B cell (primary cell): ENCODE measurements around the gene CCL25. TPM values are rescaled to one million over a fixed set of nuclear protein-coding genes. Genes with fewer than 3 reads are reported as not detected.

Source experiments
- ATAC-seq: fragments of 200-7000 bp; cut with Tn5 transposase; one replicate; pipeline ENCODE4 v1.10.0; 2021; ENCODE audit warnings: low read depth, mild to moderate bottlenecking, moderate number of reproducible peaks, moderate library complexity
- CTCF ChIA-PET: fragments of 350-600 bp; sonication (Branson Sonifier 250); formaldehyde crosslinking; loops from one replicate; lab custom pipeline; 2021; ENCODE audit warnings: antibody characterized with exemption, inconsistent platforms; lab: Charles Lee
- POLR2A ChIA-PET: fragments of 350-600 bp; sonication (Branson Sonifier 250); formaldehyde crosslinking; loops from one replicate; lab custom pipeline; 2021; ENCODE audit warnings: antibody characterized with exemption; lab: Charles Lee
- DNase-seq: peaks from one replicate; pipeline ENCODE4 v3.0.0; 2013
- H2AFZ ChIP-seq: 2 replicates; pipeline ENCODE4 v1.6.1; 2012; ENCODE audit warnings: mild to moderate bottlenecking, low read depth, low read length; ENCODE audit not compliant: insufficient read depth, poor library complexity, severe bottlenecking
- H3K27ac ChIP-seq, 2 donors: 1 replicate in 1 of 2; 2 replicates in 1 of 2; pipeline ENCODE4 v1.5.1; 2012 to 2013; ENCODE audit warnings: low read length in 2 of 2, mild to moderate bottlenecking in 2 of 2, moderate library complexity in 1 of 2
- H3K27me3 ChIP-seq, 4 experiments: fragments of 200-600 bp in 1 of 4; sonication (generic) in 1 of 4; replicated peaks in 1 of 4; 1 replicate in 2 of 4; 2 replicates in 2 of 4; pipeline versions ENCODE4 v1.6.1 to v1.7.0; 2013 to 2016; ENCODE audit warnings: low read length in 3 of 4, mild to moderate bottlenecking in 2 of 4, mixed read lengths in 1 of 4, moderate library complexity in 1 of 4; ENCODE audit not compliant: insufficient read depth in 4 of 4, control insufficient read depth in 3 of 4; ENCODE audit errors: control extremely low read depth in 1 of 4
- H3K36me3 ChIP-seq, 2 experiments: replicated peaks in 1 of 2; 1 replicate in 1 of 2; 2 replicates in 1 of 2; pipeline versions ENCODE4 v1.6.1 to v1.7.1; 2013; ENCODE audit warnings: low read length in 1 of 2; ENCODE audit not compliant: insufficient read depth in 2 of 2, control insufficient read depth in 1 of 2; ENCODE audit errors: control extremely low read depth in 1 of 2, extremely low read depth in 1 of 2
- H3K4me1 ChIP-seq, 2 donors: fragments of 200-600 bp in 1 of 2; sonication (generic) in 1 of 2; 1 replicate in 1 of 2; 2 replicates in 1 of 2; pipeline versions ENCODE4 v1.5.1 to v1.6.1; 2013 to 2017; ENCODE audit warnings: low read length in 2 of 2; ENCODE audit not compliant: control insufficient read depth in 2 of 2, insufficient read depth in 2 of 2
- H3K4me2 ChIP-seq: replicated peaks from 2 replicates; pipeline ENCODE3; 2012; ENCODE audit warnings: mild to moderate bottlenecking, low read depth, low read length; ENCODE audit not compliant: poor library complexity, severe bottlenecking
- H3K4me3 ChIP-seq, 5 experiments: fragments of 200-600 bp in 1 of 5; sonication (generic) in 1 of 5; 1 replicate in 3 of 5; 2 replicates in 2 of 5; pipeline versions ENCODE4 v1.5.1 to v1.7.0; 2011 to 2016; ENCODE audit warnings: low read length in 4 of 5, mild to moderate bottlenecking in 4 of 5, low read depth in 2 of 5, control low read depth in 1 of 5, moderate library complexity in 1 of 5; ENCODE audit not compliant: insufficient read depth in 1 of 5; ENCODE audit errors: control extremely low read depth in 1 of 5, extremely low read depth in 1 of 5
- H3K79me2 ChIP-seq: fragments of 200-600 bp; sonication (generic); one replicate; pipeline ENCODE4 v1.6.0; 2016; ENCODE audit warnings: low read length; ENCODE audit not compliant: control insufficient read depth, insufficient read depth
- H3K9ac ChIP-seq: fragments of 200-600 bp; sonication (generic); 2 replicates; pipeline ENCODE4 v1.6.1; 2017; ENCODE audit warnings: mild to moderate bottlenecking, low read length, moderate library complexity
- H3K9me3 ChIP-seq, 3 donors: one replicate each; pipeline versions ENCODE4 v1.6.1 to v1.7.1; 2013; ENCODE audit warnings: low read length in 2 of 3; ENCODE audit not compliant: control insufficient read depth in 2 of 3, insufficient read depth in 1 of 3; ENCODE audit errors: control extremely low read depth in 1 of 3
- H4K20me1 ChIP-seq: 2 replicates; pipeline ENCODE4 v1.6.0; 2012; ENCODE audit warnings: mild to moderate bottlenecking, low read length; ENCODE audit not compliant: insufficient read depth, control insufficient read depth, poor library complexity, severe bottlenecking
- H3K27ac Mint-ChIP-seq: one replicate; pipeline ENCODE4 v1.8.0; 2021; ENCODE audit warnings: mixed read lengths
- H3K27me3 Mint-ChIP-seq: one replicate; pipeline ENCODE4 v1.8.0; 2021; ENCODE audit warnings: mixed read lengths
- H3K4me1 Mint-ChIP-seq: one replicate; pipeline ENCODE4 v1.8.0; 2021; ENCODE audit warnings: mixed read lengths
- H3K4me3 Mint-ChIP-seq: one replicate; pipeline ENCODE4 v1.8.0; 2021; ENCODE audit warnings: mixed read lengths
- H3K9me3 Mint-ChIP-seq: one replicate; pipeline ENCODE4 v1.8.0; 2022; ENCODE audit warnings: mixed read lengths; ENCODE audit not compliant: insufficient read depth
- CTCF ChIP-seq: fragments of 200-600 bp; IDR thresholded peaks from one replicate; pipeline ENCODE4 v1.8.0; 2022; ENCODE audit warnings: antibody characterized with exemption, mild to moderate bottlenecking
- EZH2 ChIP-seq: IDR thresholded peaks from 2 replicates; pipeline ENCODE4 v1.6.1; 2012; ENCODE audit warnings: borderline replicate concordance, low read depth, mild to moderate bottlenecking, moderate library complexity, low read length; ENCODE audit not compliant: insufficient read depth, poor library complexity, severe bottlenecking
- WGBS: methylation state at CpG from one replicate; pipeline ENCODE4 v1.1.5; 2013; ENCODE audit warnings: missing lambda C conversion rate; ENCODE audit not compliant: insufficient coverage; 5-methylcytosine and 5-hydroxymethylcytosine counted together
- intact Hi-C: fragments of 100-400 bp; cut with micrococcal nuclease; formaldehyde crosslinking; loops from one replicate; pipeline ENCODE4 v1.10.0; 2022
- polyA plus RNA-seq: library from polyadenylated mRNA; depleted of rRNA; stranded (reverse); fragments of >200 nt; gene quantifications from 2 replicates; pipeline ENCODE4 v1.2.3, GENCODE V29; 2012
- total RNA-seq, 2 donors: library from RNA; stranded (reverse); fragments of 120-200 nt in 1 of 2; gene quantifications; 1 replicate in 1 of 2; 2 replicates in 1 of 2; pipeline versions ENCODE4 v1.2.3 to v1.2.4, GENCODE V29; 2013 to 2022

Gene CCL25
- total and polyA plus RNA-seq, 2 donors (not counting 1 experiment from before 2014, with no cell fraction given), result 0.28 TPM; not detected in 1

GRCh38 chr19:8005534-8006256 lies 46.9 kb upstream of the CCL25 start, which contains the start of gene ELAVL1:
Gene ELAVL1 (minus strand): TSS chr19:8005641. CDS start chr19:7991815, 13,826 bp downstream.
- no peak for TF ChIP-seq EZH2
- TF ChIP-seq CTCF, result no peak
- no peaks in the 10 kb centered on the region for H3K36me3 ChIP-seq
- H3K27ac ChIP-seq, result peak within 1 kb of the TSS; percentile 62 to 87
- DNase-seq, result peak; percentile 93
- H3K4me1 ChIP-seq, result peaks cover 25 to 42% of the 10 kb centered on the region in 2 donors
- H3K4me1 Mint-ChIP-seq, result peaks cover 37% of the 10 kb centered on the region
- H3K9ac ChIP-seq, result peak within 1 kb of the TSS; percentile 88
- intact Hi-C loops, result loop anchor here (1.0 to 5.0 kb wide), 2 partner anchors 85 to 507 kb away; partner anchors contain the start of genes SNAPC2 and ZNF414
- H3K9me3 Mint-ChIP-seq, result no peaks in the 10 kb centered on the region
- H2AFZ ChIP-seq, result peak within 1 kb of the TSS; percentile 95
- H4K20me1 ChIP-seq, result peaks cover 40% of the 10 kb centered on the region
- no peaks in the 10 kb centered on the region for H3K27me3 ChIP-seq
- H3K9me3 ChIP-seq, result no peaks in the 10 kb centered on the region
- no peaks in the 10 kb centered on the region for H3K27me3 Mint-ChIP-seq
- WGBS, result under 1% methylated on average over 94 of the region's 98 CpGs
- peak within 1 kb of the TSS; percentile 74 to 88 (median 86) for H3K4me3 ChIP-seq
- peak within 1 kb of the TSS; percentile 96 for H3K4me2 ChIP-seq
- peaks cover 46% of the 10 kb centered on the region for H3K79me2 ChIP-seq
- POLR2A ChIA-PET, result interaction anchor here (0.5 to 0.6 kb wide), 2 partner anchors 85 to 1764 kb away, joined by 4 to 8 read pairs; partner anchors contain the start of gene SNAPC2
- H3K27ac Mint-ChIP-seq, result peak within 1 kb of the TSS; percentile 85
- H3K4me3 Mint-ChIP-seq, result peak within 1 kb of the TSS; percentile 95
- peak; percentile 92 for ATAC-seq
- CTCF ChIA-PET, result interaction anchor here (0.5 to 3.6 kb wide), 9 partner anchors 10 to 1867 kb away, joined by 3 to 18 read pairs (median 3); partner anchors contain the start of gene TIMM44

GRCh38 chr19:8017808-8018207 lies 34.8 kb upstream of the CCL25 start:
- Histone ChIP-seq H3K36me3 (no peaks in the 10 kb centered on the region), H3K4me1 (peaks cover 3 to 10% of the 10 kb centered on the region in 2 donors), H2AFZ (peak overlapping the region; percentile 57), H3K79me2 (no peaks in the 10 kb centered on the region), H4K20me1 (no peaks in the 10 kb centered on the region), H3K27ac (no peak overlapping the region), H3K4me2 (peak overlapping the region; percentile 24), H3K9ac (no peak overlapping the region), H3K9me3 (no peaks in the 10 kb centered on the region), H3K4me3 (no peak overlapping the region), H3K27me3 (no peaks in the 10 kb centered on the region)
- DNase-seq, result peak; percentile 71
- H3K4me1 Mint-ChIP-seq, result peaks cover 11% of the 10 kb centered on the region
- peak; percentile 74 for TF ChIP-seq CTCF
- no peak for TF ChIP-seq EZH2
- CTCF ChIA-PET, result interaction anchor here (0.5 to 2.0 kb wide), 6 partner anchors 12 to 235 kb away, joined by 3 to 5 read pairs (median 4); no protein-coding TSS in a partner anchor
- no peaks in the 10 kb centered on the region for H3K27me3 Mint-ChIP-seq
- peak; percentile 98 for ATAC-seq
- 58% methylated on average over 14 of the region's 14 CpGs for WGBS
- peak overlapping the region; percentile 56 for H3K27ac Mint-ChIP-seq
- POLR2A ChIA-PET, result no interaction called here
- no peaks in the 10 kb centered on the region for H3K9me3 Mint-ChIP-seq
- intact Hi-C loops, result loop anchor here (2.0 kb wide), 1 partner anchor 235 kb away; no protein-coding TSS in a partner anchor
- no peak overlapping the region for H3K4me3 Mint-ChIP-seq
